HG02884 (cell line): ENCODE measurements around the gene RBM44.
"Not testable (repeated sequence)": the region's sequence is repeated elsewhere in the genome, so short reads cannot be mapped to it uniquely, and the experiment has no call there.

Experiments
- ATAC-seq: cut with Tn5 transposase; IDR thresholded peaks from one replicate; pipeline ENCODE4 v1.9.1; 2021; ENCODE audit warnings: mild to moderate bottlenecking, moderate library complexity; ENCODE audit not compliant: unreplicated experiment

The RBM44 gene

GRCh38 chr2:237782181-237782580 is 16.4 kb upstream of the RBM44 start:
- ATAC-seq = no peak

GRCh38 chr2:237783678-237784077 is 14.9 kb upstream of the RBM44 start:
- not testable (repeated sequence) for ATAC-seq

GRCh38 chr2:237786936-237787335 is 11.6 kb upstream of the RBM44 start:
- ATAC-seq = no peak

- no peak for ATAC-seq
These were observed 8.2 kb upstream of the RBM44 start for GRCh38 chr2:237790353-237790752.

GRCh38 chr2:237791977-237792727 is 6.4 kb upstream of the RBM44 start:
- ATAC-seq = no peak

- no peak for ATAC-seq
These were observed 1.3 kb upstream of the RBM44 start for GRCh38 chr2:237797253-237797652.

- ATAC-seq = no peak
These were observed 465 bp downstream of the RBM44 start for GRCh38 chr2:237799060-237799428.

- no peak for ATAC-seq
These were observed 2.9 kb downstream of the RBM44 start for GRCh38 chr2:237801466-237801865.

GRCh38 chr2:237806334-237806733 is 7.8 kb downstream of the RBM44 start:
- ATAC-seq = no peak

- ATAC-seq = no peak
These were observed 17.1 kb downstream of the RBM44 start for GRCh38 chr2:237815637-237816036.

GRCh38 chr2:237816531-237816930 is 18.0 kb downstream of the RBM44 start:
- no peak for ATAC-seq

- no peak for ATAC-seq
These were observed 19.5 kb downstream of the RBM44 start for GRCh38 chr2:237818066-237818473.

GRCh38 chr2:237819231-237819630 is 20.7 kb downstream of the RBM44 start:
- ATAC-seq = no peak

- ATAC-seq = no peak
These were observed 21.8 kb downstream of the RBM44 start for GRCh38 chr2:237820421-237820820.

- no peak for ATAC-seq
These were observed 25.0 kb downstream of the RBM44 start for GRCh38 chr2:237823544-237823943.

GRCh38 chr2:237824085-237824484 is 25.5 kb downstream of the RBM44 start:
- ATAC-seq = no peak

- no peak for ATAC-seq
These were observed 28.9 kb downstream of the RBM44 start for GRCh38 chr2:237827421-237827987.

- no peak for ATAC-seq
These were observed 31.9 kb downstream of the RBM44 start for GRCh38 chr2:237830522-237830921.

- ATAC-seq = no peak
These were observed 35.0 kb downstream of the RBM44 start for GRCh38 chr2:237833546-237833945.

- ATAC-seq = no peak
These were observed 36.8 kb downstream of the RBM44 start for GRCh38 chr2:237835372-237835771.

GRCh38 chr2:237841051-237841450 is 42.5 kb downstream of the RBM44 start:
- no peak for ATAC-seq

GRCh38 chr2:237848940-237849339 is 50.4 kb downstream of the RBM44 start:
- ATAC-seq = not testable (repeated sequence)

- no peak for ATAC-seq
These were observed 55.7 kb downstream of the RBM44 start for GRCh38 chr2:237854295-237854694.
